H4 (cell line): ENCODE measurements around the gene COL5A3. TPM values are rescaled to one million over a fixed set of nuclear protein-coding genes. Genes with fewer than 3 reads are reported as not detected.
A peak's percentile ranks its signal among the peaks of the same experiment; 100 is the strongest.

Experiments
- DNase-seq: peaks from one replicate; pipeline ENCODE4 v3.0.0-alpha.2; 2015; ENCODE audit warnings: low spot score
- total RNA-seq: library from RNA; depleted of rRNA; stranded (reverse); fragments of >200 nt; shearing (Covaris generic); gene quantifications from 2 replicates; pipeline ENCODE4 v1.2.3, GENCODE V29; 2014

Gene COL5A3
- total RNA-seq, 1 experiment from 2014 or later, result not detected

- no peak for DNase-seq
Observed at GRCh38 chr19:10011974-10012373, 1.7 kb upstream of the COL5A3 start.

- DNase-seq, result no peak
Observed at GRCh38 chr19:10010939-10011338, 635 bp upstream of the COL5A3 start.

GRCh38 chr19:10009714-10010224 is 535 bp downstream of the COL5A3 start:
- DNase-seq, result no peak

GRCh38 chr19:10008184-10008765 is 2.0 kb downstream of the COL5A3 start:
- DNase-seq, result no peak

GRCh38 chr19:10007371-10008183 is 2.7 kb downstream of the COL5A3 start:
- no peak for DNase-seq

GRCh38 chr19:10006752-10007323 is 3.5 kb downstream of the COL5A3 start:
- no peak for DNase-seq

GRCh38 chr19:10006335-10006708 is 4.0 kb downstream of the COL5A3 start:
- no peak for DNase-seq

- DNase-seq, result no peak
Observed at GRCh38 chr19:10005632-10006334, 4.5 kb downstream of the COL5A3 start.

- no peak for DNase-seq
Observed at GRCh38 chr19:10004617-10005016, 5.7 kb downstream of the COL5A3 start.

GRCh38 chr19:10003271-10003670 is 7.0 kb downstream of the COL5A3 start:
- DNase-seq, result no peak

- DNase-seq, result no peak
Observed at GRCh38 chr19:10001899-10002298, 8.4 kb downstream of the COL5A3 start.

- DNase-seq, result peak; percentile 74
Observed at GRCh38 chr19:10000171-10000826, 10.0 kb downstream of the COL5A3 start.

GRCh38 chr19:9996541-9996940 is 13.8 kb downstream of the COL5A3 start:
- no peak for DNase-seq

- no peak for DNase-seq
Observed at GRCh38 chr19:9995999-9996398, 14.3 kb downstream of the COL5A3 start.

- no peak for DNase-seq
Observed at GRCh38 chr19:9995084-9995483, 15.2 kb downstream of the COL5A3 start.

- DNase-seq, result no peak
Observed at GRCh38 chr19:9991425-9992191, 18.7 kb downstream of the COL5A3 start.

GRCh38 chr19:9989504-9989903 is 20.8 kb downstream of the COL5A3 start:
- no peak for DNase-seq

GRCh38 chr19:9986787-9987281 is 23.5 kb downstream of the COL5A3 start:
- no peak for DNase-seq

- DNase-seq, result no peak
Observed at GRCh38 chr19:9981406-9982260, 28.7 kb downstream of the COL5A3 start.

GRCh38 chr19:9972103-9972502 is 38.2 kb downstream of the COL5A3 start:
- no peak for DNase-seq
